Measurements from ENCODE around the gene OXLD1. TPM values are rescaled to one million over a fixed set of nuclear protein-coding genes. Genes with fewer than 3 reads are reported as not detected.
A peak's percentile ranks its signal among the peaks of the same experiment; 100 is the strongest.

OXLD1 gene
- total RNA-seq, 4 donors from 2014 or later = 24.5 to 40.5 (median 31.1) TPM

GRCh38 chr17:81701288-81702071, 35.1 kb upstream of the OXLD1 start:
- peaks cover 34 to 41% (median 38%) of the 10 kb centered on the region in 4 donors for H3K4me1 ChIP-seq
- 81% methylated on average over 18 of the region's 23 CpGs for WGBS
- DNase-seq (ENCODE audit: extremely low spot score) = no peak
- peak overlapping the region; percentile 67 to 87 (median 78) for H3K4me3 ChIP-seq
- intact Hi-C loops (cut with DNase I) = no loop called here
- TF ChIP-seq POLR2A (IDR thresholded peaks at IDR 0.05; ENCODE audit: low read depth) (no peak), POLR2AphosphoS5 (IDR thresholded peaks at IDR 0.05) (no peak), EP300 (IDR thresholded peaks at IDR 0.05) (no peak)
- TF ChIP-seq, protein P1, sequence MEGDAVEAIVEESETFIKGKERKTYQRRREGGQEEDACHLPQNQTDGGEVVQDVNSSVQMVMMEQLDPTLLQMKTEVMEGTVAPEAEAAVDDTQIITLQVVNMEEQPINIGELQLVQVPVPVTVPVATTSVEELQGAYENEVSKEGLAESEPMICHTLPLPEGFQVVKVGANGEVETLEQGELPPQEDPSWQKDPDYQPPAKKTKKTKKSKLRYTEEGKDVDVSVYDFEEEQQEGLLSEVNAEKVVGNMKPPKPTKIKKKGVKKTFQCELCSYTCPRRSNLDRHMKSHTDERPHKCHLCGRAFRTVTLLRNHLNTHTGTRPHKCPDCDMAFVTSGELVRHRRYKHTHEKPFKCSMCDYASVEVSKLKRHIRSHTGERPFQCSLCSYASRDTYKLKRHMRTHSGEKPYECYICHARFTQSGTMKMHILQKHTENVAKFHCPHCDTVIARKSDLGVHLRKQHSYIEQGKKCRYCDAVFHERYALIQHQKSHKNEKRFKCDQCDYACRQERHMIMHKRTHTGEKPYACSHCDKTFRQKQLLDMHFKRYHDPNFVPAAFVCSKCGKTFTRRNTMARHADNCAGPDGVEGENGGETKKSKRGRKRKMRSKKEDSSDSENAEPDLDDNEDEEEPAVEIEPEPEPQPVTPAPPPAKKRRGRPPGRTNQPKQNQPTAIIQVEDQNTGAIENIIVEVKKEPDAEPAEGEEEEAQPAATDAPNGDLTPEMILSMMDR (IDR thresholded peaks at IDR 0.05) = no peak
- H3K36me3 ChIP-seq = peaks cover 26 to 76% (median 72%) of the 10 kb centered on the region in 4 donors
- no peaks in the 10 kb centered on the region for H3K27me3 ChIP-seq
- no peaks in the 10 kb centered on the region for H3K9me3 ChIP-seq
- H3K27ac ChIP-seq (replicated peaks in 1 of 4) = peak overlapping the region in 3 of 4 donors; percentile 89 to 97 (median 96)

DNA sequence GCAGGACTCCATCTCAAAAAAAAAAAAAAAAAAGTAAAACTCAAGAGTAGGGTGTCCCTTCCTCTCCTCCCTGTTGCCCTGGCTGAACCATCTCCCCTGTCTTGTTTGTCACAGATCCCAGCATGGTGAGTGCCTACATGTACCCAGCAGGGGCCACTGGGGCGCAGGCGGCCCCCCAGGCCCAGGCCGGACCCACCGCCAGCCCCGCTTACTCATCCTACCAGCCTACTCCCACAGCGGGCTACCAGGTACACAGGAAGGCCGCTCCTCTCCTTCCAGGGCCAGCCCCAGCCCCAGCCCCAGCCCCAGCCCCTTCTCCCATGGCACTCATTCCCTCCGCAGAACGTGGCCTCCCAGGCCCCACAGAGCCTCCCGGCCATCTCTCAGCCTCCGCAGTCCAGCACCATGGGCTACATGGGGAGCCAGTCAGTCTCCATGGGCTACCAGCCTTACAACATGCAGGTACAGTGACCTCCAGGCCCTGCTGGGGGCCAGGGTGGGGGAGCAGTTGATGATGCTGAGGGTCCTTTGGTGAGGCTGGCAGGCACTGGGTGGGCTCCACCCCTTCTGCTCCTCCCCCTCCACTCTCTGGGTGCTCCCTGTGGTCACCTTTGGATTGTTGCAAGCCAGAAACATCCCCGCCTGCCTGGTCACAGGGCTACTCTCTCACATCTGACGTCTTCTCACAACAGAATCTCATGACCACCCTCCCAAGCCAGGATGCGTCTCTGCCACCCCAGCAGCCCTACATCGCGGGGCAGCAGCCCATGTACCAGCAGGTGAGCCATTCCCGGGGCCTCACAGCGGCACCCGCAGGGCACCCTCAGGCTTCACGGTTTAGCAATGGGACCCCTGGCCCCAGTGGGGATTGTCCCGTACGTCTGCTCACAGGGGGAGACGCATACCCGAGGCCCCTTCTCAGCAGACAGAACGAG, 34.2 kb upstream of the OXLD1 start:
- Histone ChIP-seq H3K4me1 (peaks cover 34 to 43% (median 38%) of the 10 kb centered on the region in 4 donors), H3K4me3 (no peak overlapping the region), H3K9me3 (no peaks in the 10 kb centered on the region), H3K27me3 (no peaks in the 10 kb centered on the region), H3K27ac (replicated peaks in 1 of 4) (no peak overlapping the region), H3K36me3 (peaks cover 34 to 76% (median 72%) of the 10 kb centered on the region in 4 donors)
- no peak for DNase-seq (ENCODE audit: extremely low spot score)
- intact Hi-C loops (cut with DNase I) = no loop called here
- TF ChIP-seq POLR2AphosphoS5 (IDR thresholded peaks at IDR 0.05) (no peak), POLR2A (IDR thresholded peaks at IDR 0.05; ENCODE audit: low read depth) (no peak), EP300 (IDR thresholded peaks at IDR 0.05) (no peak)
- TF ChIP-seq, protein P1 (IDR thresholded peaks at IDR 0.05) = no peak
- WGBS = 90% methylated on average over 20 of the region's 25 CpGs

DNA sequence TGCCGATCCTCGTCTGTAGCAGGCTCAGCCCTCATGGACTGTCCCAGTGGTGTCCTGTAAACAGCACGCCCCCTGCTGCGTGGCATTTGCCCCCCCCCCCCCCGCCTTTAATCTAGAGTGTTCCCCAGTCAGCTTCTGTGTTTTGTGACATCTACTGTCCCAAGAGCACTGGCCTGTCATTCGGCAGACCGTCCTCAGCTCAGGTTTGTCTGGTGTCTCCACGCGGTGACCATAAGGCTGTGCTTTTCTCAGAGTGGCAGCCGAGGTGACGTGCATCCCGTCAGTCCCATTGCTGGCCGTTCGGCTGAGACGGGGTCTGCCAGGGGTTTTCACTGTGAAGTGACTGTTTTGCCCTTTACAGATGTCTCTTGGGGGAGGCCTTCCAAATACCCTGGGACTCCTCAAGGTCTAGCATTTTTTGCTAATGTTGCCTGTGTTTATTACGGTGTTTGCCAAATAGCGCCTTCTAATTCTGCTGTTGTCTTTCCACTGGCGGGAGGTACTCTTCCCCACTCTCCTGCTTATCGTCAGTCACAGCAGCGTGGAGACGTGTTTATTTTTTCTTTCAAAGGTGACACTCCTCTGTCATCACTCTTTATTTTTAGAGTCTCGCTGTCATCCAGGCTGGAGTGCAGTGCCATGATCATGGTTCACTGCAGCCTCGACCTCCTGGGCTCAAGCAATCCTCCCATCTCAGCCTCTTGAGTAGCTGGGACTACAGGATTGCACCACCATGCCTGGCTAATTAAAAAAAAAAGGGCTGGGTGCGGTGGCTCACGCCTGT, 31.0 kb upstream of the OXLD1 start:
- no peak for DNase-seq (ENCODE audit: extremely low spot score)
- Histone ChIP-seq H3K9me3 (no peaks in the 10 kb centered on the region), H3K4me3 (no peak overlapping the region), H3K27me3 (no peaks in the 10 kb centered on the region), H3K36me3 (peaks cover 64 to 95% (median 93%) of the 10 kb centered on the region in 4 donors), H3K27ac (replicated peaks in 1 of 4) (no peak overlapping the region), H3K4me1 (peaks cover 21 to 29% (median 22%) of the 10 kb centered on the region in 4 donors)
- 84% methylated on average over 22 of the region's 25 CpGs for WGBS
- intact Hi-C loops (cut with DNase I) = no loop called here
- TF ChIP-seq POLR2A (IDR thresholded peaks at IDR 0.05; ENCODE audit: low read depth) (no peak), EP300 (IDR thresholded peaks at IDR 0.05) (no peak), POLR2AphosphoS5 (IDR thresholded peaks at IDR 0.05) (no peak)
- TF ChIP-seq, protein P1 (IDR thresholded peaks at IDR 0.05) = no peak

GRCh38 chr17:81696218-81696941, 30.0 kb upstream of the OXLD1 start:
- H3K9me3 ChIP-seq = no peaks in the 10 kb centered on the region
- peaks cover 71 to 100% (median 98%) of the 10 kb centered on the region in 4 donors for H3K36me3 ChIP-seq
- intact Hi-C loops (cut with DNase I) = no loop called here
- peaks cover 10 to 18% (median 12%) of the 10 kb centered on the region in 4 donors for H3K4me1 ChIP-seq
- DNase-seq (ENCODE audit: extremely low spot score) = no peak
- TF ChIP-seq POLR2AphosphoS5 (IDR thresholded peaks at IDR 0.05) (no peak), EP300 (IDR thresholded peaks at IDR 0.05) (no peak)
- no peak overlapping the region for H3K27ac ChIP-seq (replicated peaks in 1 of 4)
- 96% methylated on average over 23 of the region's 40 CpGs for WGBS
- no peaks in the 10 kb centered on the region for H3K27me3 ChIP-seq
- no peak overlapping the region for H3K4me3 ChIP-seq
